Activated CD4-positive, alpha-beta T cell treated with anti-CD3 and anti-CD28 coated beads, Interleukin-2, Interleukin-6, amounts not matched to agents 100 ng/mL and 50 ng/mL, durations not matched to agents 16 hours and 8 hours (primary cell): Measurements from ENCODE around the gene ZSCAN22.
"Not testable (repeated sequence)": the region's sequence is repeated elsewhere in the genome, so short reads cannot be mapped to it uniquely, and the experiment has no call there.

Experiments used
- DNase-seq: peaks from one replicate; pipeline ENCODE4 v3.0.0-alpha.2; 2020

ZSCAN22 gene

GRCh38 chr19:58352760-58353671, 26.2 kb downstream of the ZSCAN22 start, which contains the start of gene A1BG:
Gene A1BG, minus strand, starts transcription at chr19:58353492. Its CDS starts 55 bp downstream, at chr19:58353437.
- DNase-seq, result no peak

- no peak for DNase-seq
Measured at GRCh38 chr19:58353717-58354477, 27.1 kb downstream of the ZSCAN22 start.

- DNase-seq, result no peak
Measured at GRCh38 chr19:58354478-58355030, 27.8 kb downstream of the ZSCAN22 start.

- no peak for DNase-seq
Measured at GRCh38 chr19:58355215-58355796, 28.5 kb downstream of the ZSCAN22 start.

GRCh38 chr19:58355908-58356765, 29.3 kb downstream of the ZSCAN22 start:
- DNase-seq, result peak; percentile 45

GRCh38 chr19:58356766-58357480, 30.1 kb downstream of the ZSCAN22 start:
- no peak for DNase-seq

- DNase-seq, result no peak
Measured at GRCh38 chr19:58357481-58358145, 30.8 kb downstream of the ZSCAN22 start.

- DNase-seq, result peak; percentile 58
Measured at GRCh38 chr19:58361900-58362271, 35.1 kb downstream of the ZSCAN22 start.

GRCh38 chr19:58362272-58362994, 35.6 kb downstream of the ZSCAN22 start, which contains the start of gene ZNF497:
Gene ZNF497, minus strand, starts transcription at chr19:58362751. Its CDS starts 5,116 bp downstream, at chr19:58357635.
- DNase-seq, result peak; percentile 98

- DNase-seq, result no peak
Measured at GRCh38 chr19:58364146-58364545, 37.4 kb downstream of the ZSCAN22 start.

- no peak for DNase-seq
Measured at GRCh38 chr19:58366585-58367430, 40.0 kb downstream of the ZSCAN22 start.

- DNase-seq, result no peak
Measured at GRCh38 chr19:58367698-58368454, 41.1 kb downstream of the ZSCAN22 start.

GRCh38 chr19:58368561-58369360, 42.0 kb downstream of the ZSCAN22 start:
- DNase-seq, result no peak

- no peak for DNase-seq
Measured at GRCh38 chr19:58372311-58373133, 45.7 kb downstream of the ZSCAN22 start.

GRCh38 chr19:58374200-58374599, 47.4 kb downstream of the ZSCAN22 start:
- no peak for DNase-seq

- not testable (repeated sequence) for DNase-seq
Measured at GRCh38 chr19:58376724-58377123, 49.9 kb downstream of the ZSCAN22 start.
